GM12878 (cell line): Measurements from ENCODE around the gene MOB2. TPM values are rescaled to one million over a fixed set of nuclear protein-coding genes. Genes with fewer than 3 reads are reported as not detected.

Experiments
- ATAC-seq: fragments of 200-7000 bp; cut with Tn5 transposase; 3 replicates; pipeline ENCODE4 v1.9.1; 2020; ENCODE audit warnings: mild to moderate bottlenecking, moderate library complexity
- BruUV-seq: library from RNA; stranded (reverse); fragments of 400-500 nt; replicated peaks from 2 replicates; lab custom pipeline; 2021; lab: Mats Ljungman, UMichigan
- CTCF ChIA-PET: fragments of 300-600 bp; sonication (Branson Sonifier 250); formaldehyde crosslinking; extraction: SDS; loops from one replicate; lab custom pipeline; 2021; ENCODE audit warnings: inconsistent platforms; lab: Yijun Ruan, JAX
- POLR2A ChIA-PET: fragments of 350-600 bp; formaldehyde crosslinking; extraction: SDS; loops from one replicate; lab custom pipeline; 2021; ENCODE audit warnings: inconsistent platforms; lab: Charles Lee
- RAD21 ChIA-PET: fragments of 300-600 bp; sonication (Branson Sonifier 250); formaldehyde crosslinking; loops from one replicate; lab custom pipeline; 2023; ENCODE audit warnings: antibody characterized with exemption; ENCODE audit not compliant: unreplicated experiment; lab: Charles Lee
- SMC1A ChIA-PET: fragments of 300-600 bp; sonication (Branson Sonifier 250); formaldehyde crosslinking; loops from one replicate; lab custom pipeline; 2023; ENCODE audit not compliant: unreplicated experiment, uncharacterized antibody; lab: Charles Lee
- DNase-seq: peaks from one replicate; pipeline ENCODE4 v3.0.0-alpha.2; 2011; ENCODE audit warnings: low read depth, low spot score
- FAIRE-seq: peaks from 3 replicates; lab custom pipeline; 2011; peaks lifted over from hg19 to GRCh38; lab: Jason Lieb, UNC
- H2AFZ ChIP-seq: 2 replicates; pipeline ENCODE4 v1.6.0; 2011; ENCODE audit warnings: low read depth, low read length, control low read depth; ENCODE audit not compliant: control insufficient read depth
- H3K27ac ChIP-seq: 2 replicates; pipeline ENCODE4 v1.5.1; 2011; ENCODE audit warnings: control low read depth; ENCODE audit not compliant: control insufficient read depth, insufficient read depth
- H3K27me3 ChIP-seq, 2 experiments: replicated peaks in 1 of 2; 2 replicates each; pipeline versions ENCODE4 v1.6.0 to v1.6.1; 2011; ENCODE audit warnings: low read length in 1 of 2; ENCODE audit not compliant: control insufficient read depth in 2 of 2, insufficient read depth in 2 of 2
- H3K36me3 ChIP-seq, 2 experiments: 2 replicates each; pipeline ENCODE4 v1.5.1; 2011; ENCODE audit warnings: low read length in 1 of 2; ENCODE audit not compliant: control insufficient read depth in 2 of 2, insufficient read depth in 2 of 2
- H3K4me1 ChIP-seq: 2 replicates; pipeline ENCODE4 v1.6.1; 2011; ENCODE audit warnings: mild to moderate bottlenecking, low read length, moderate library complexity, mixed read lengths; ENCODE audit not compliant: control insufficient read depth, insufficient read depth
- H3K4me2 ChIP-seq: 2 replicates; pipeline ENCODE4 v1.6.0; 2011; ENCODE audit warnings: control low read depth; ENCODE audit not compliant: control insufficient read depth, insufficient read depth
- H3K4me3 ChIP-seq: fragments of 200-600 bp; sonication (generic); 2 replicates; pipeline ENCODE4 v1.5.1; 2016
- H3K79me2 ChIP-seq: 2 replicates; pipeline ENCODE4 v1.6.0; 2011; ENCODE audit warnings: low read length; ENCODE audit not compliant: control insufficient read depth, insufficient read depth
- H3K9ac ChIP-seq: 2 replicates; pipeline ENCODE4 v1.8.0; 2011; ENCODE audit warnings: low read length, control low read depth, mixed read lengths; ENCODE audit not compliant: control insufficient read depth, insufficient read depth
- H3K9me3 ChIP-seq: replicated peaks from 3 replicates; pipeline ENCODE4 v1.5.1; 2011; ENCODE audit warnings: mild to moderate bottlenecking, low read length; ENCODE audit not compliant: control insufficient read depth, insufficient read depth
- H4K20me1 ChIP-seq: 2 replicates; pipeline ENCODE4 v1.6.0; 2011; ENCODE audit not compliant: control insufficient read depth, insufficient read depth
- ASH2L ChIP-seq: fragments of 300-600, 200-600 bp; sonication (generic); IDR thresholded peaks from 2 replicates; pipeline ENCODE4 v1.6.1; 2017; ENCODE audit warnings: low read depth, mild to moderate bottlenecking, borderline replicate concordance
- BACH1 ChIP-seq: fragments of 450-650 bp; IDR thresholded peaks from 2 replicates; pipeline ENCODE4 v1.6.1; 2017; ENCODE audit warnings: mild to moderate bottlenecking, borderline replicate concordance
- CHD4 ChIP-seq: fragments of 200-600 bp; sonication (generic); IDR thresholded peaks from 2 replicates; pipeline ENCODE4 v1.6.1; 2016; ENCODE audit warnings: mild to moderate bottlenecking
- MAX ChIP-seq: IDR thresholded peaks from 2 replicates; pipeline ENCODE4 v1.6.1; 2012; ENCODE audit warnings: low read depth, low read length, improper control_type of control experiment
- SUZ12 ChIP-seq: fragments of 200-600 bp; sonication (generic); IDR thresholded peaks from one replicate; pipeline ENCODE4 v1.6.1; 2018; ENCODE audit warnings: antibody characterized with exemption, mild to moderate bottlenecking; ENCODE audit not compliant: unreplicated experiment
- USF1 ChIP-seq: IDR thresholded peaks from 2 replicates; pipeline ENCODE4 v1.6.1; 2011; ENCODE audit warnings: borderline replicate concordance, low read depth, mild to moderate bottlenecking, moderate library complexity, mixed read lengths, low read length; ENCODE audit not compliant: insufficient read depth; ENCODE audit errors: extremely low read length
- ZBTB4 ChIP-seq: fragments of 450-650 bp; formaldehyde crosslinking; IDR thresholded peaks from 2 replicates; pipeline ENCODE4 v1.4.0; 2022; ENCODE audit warnings: mild to moderate bottlenecking, moderate library complexity
- WGBS: methylation state at CpG from one replicate; pipeline ENCODE4 v1.1.6; 2016; ENCODE audit warnings: low lambda C conversion rate; ENCODE audit not compliant: insufficient replicate concordance, insufficient coverage; ENCODE audit errors: missing lambda C conversion rate; 5-methylcytosine and 5-hydroxymethylcytosine counted together
- in situ Hi-C: fragments of 300-500 bp; cut with MboI; formaldehyde crosslinking; loops from 9 replicates; pipeline ENCODE4 v1.14.3; 2018; ENCODE audit warnings: mixed read lengths
- intact Hi-C: fragments of 100-400 bp; cut with micrococcal nuclease; formaldehyde crosslinking; loops from one replicate; pipeline ENCODE4 v1.14.2; 2022; ENCODE audit not compliant: unreplicated experiment
- polyA plus RNA-seq, 11 experiments: library from polyadenylated mRNA; depleted of rRNA in 4 of 11; unstranded in 6 of 11; stranded (reverse) in 5 of 11; fragments of >200 nt; fragmentation: Nextera tagmentation in 4 of 11; fragmentation: Illumina TruSeq in 1 of 11; extraction: Ambion mirVana in 4 of 11; extraction: Trizol in 1 of 11; gene quantifications; 1 replicate in 1 of 11; 2 replicates in 10 of 11; pipeline versions ENCODE4 v1.2.1 to v1.2.3, GENCODE V29; 2011 to 2016; ENCODE audit warnings: inconsistent platforms in 2 of 11, missing spikeins in 2 of 11, low read depth in 1 of 11
- total RNA-seq, 4 experiments: library from RNA; depleted of rRNA in 3 of 4; stranded (reverse); fragments of >200 nt in 3 of 4; fragmentation: Illumina TruSeq in 1 of 4; extraction: Trizol in 1 of 4; gene quantifications; 2 replicates each; pipeline versions ENCODE4 v1.2.1 to v1.2.3, GENCODE V29; 2013 to 2021

The MOB2 gene
- total and polyA plus RNA-seq, 10 of the 15 experiments (the other 5 are each of a cell fraction or from before 2014, with no cell fraction given): 0.10 to 34.6 (median 15.5) TPM

GRCh38 chr11:1487091-1487850 is 692 bp upstream of the MOB2 start:
- ChIA-PET POLR2A (no interaction called here), CTCF (interaction anchor here (0.7 to 1.0 kb wide), 2 partner anchors 8 to 329 kb away, joined by 3 read pairs; no protein-coding TSS in a partner anchor), RAD21 (no interaction called here), SMC1A (no interaction called here)
- H3K9me3 ChIP-seq: no peaks in the 10 kb centered on the region
- ATAC-seq: no peak
- no peak overlapping the region for H3K4me3 ChIP-seq
- H3K36me3 ChIP-seq: no peaks in the 10 kb centered on the region; a peak in 1 of 4 replicates
- no peak overlapping the region for H2AFZ ChIP-seq
- intact Hi-C loops (no loop called here), in situ Hi-C loops (no loop called here)
- no peaks in the 10 kb centered on the region; the same call in 1 of the 2 replicates for H4K20me1 ChIP-seq
- no peak for TF ChIP-seq SUZ12
- no peak for TF ChIP-seq ASH2L
- no peak for TF ChIP-seq BACH1
- TF ChIP-seq USF1: no peak
- TF ChIP-seq CHD4: no peak
- no peak for TF ChIP-seq MAX
- TF ChIP-seq ZBTB4: no peak
- no peak overlapping the region for H3K27ac ChIP-seq
- no peak overlapping the region for H3K4me2 ChIP-seq
- no peak for FAIRE-seq
- BruUV-seq: no TSS peak
- H3K4me1 ChIP-seq: peaks cover 7% of the 10 kb centered on the region
- 88% methylated on average over 21 of the region's 21 CpGs for WGBS
- H3K9ac ChIP-seq: no peak overlapping the region
- H3K27me3 ChIP-seq: no peaks in the 10 kb centered on the region
- DNase-seq: no peak
- no peaks in the 10 kb centered on the region; the same call in none of the 2 replicates for H3K79me2 ChIP-seq
